Measurements from ENCODE around the gene SBSN. TPM values are rescaled to one million over a fixed set of nuclear protein-coding genes. Genes with fewer than 3 reads are reported as not detected.
A peak's percentile ranks its signal among the peaks of the same experiment; 100 is the strongest.

Gene SBSN
- total RNA-seq, 4 donors from 2014 or later: 0.37 TPM; not detected in 3

DNA sequence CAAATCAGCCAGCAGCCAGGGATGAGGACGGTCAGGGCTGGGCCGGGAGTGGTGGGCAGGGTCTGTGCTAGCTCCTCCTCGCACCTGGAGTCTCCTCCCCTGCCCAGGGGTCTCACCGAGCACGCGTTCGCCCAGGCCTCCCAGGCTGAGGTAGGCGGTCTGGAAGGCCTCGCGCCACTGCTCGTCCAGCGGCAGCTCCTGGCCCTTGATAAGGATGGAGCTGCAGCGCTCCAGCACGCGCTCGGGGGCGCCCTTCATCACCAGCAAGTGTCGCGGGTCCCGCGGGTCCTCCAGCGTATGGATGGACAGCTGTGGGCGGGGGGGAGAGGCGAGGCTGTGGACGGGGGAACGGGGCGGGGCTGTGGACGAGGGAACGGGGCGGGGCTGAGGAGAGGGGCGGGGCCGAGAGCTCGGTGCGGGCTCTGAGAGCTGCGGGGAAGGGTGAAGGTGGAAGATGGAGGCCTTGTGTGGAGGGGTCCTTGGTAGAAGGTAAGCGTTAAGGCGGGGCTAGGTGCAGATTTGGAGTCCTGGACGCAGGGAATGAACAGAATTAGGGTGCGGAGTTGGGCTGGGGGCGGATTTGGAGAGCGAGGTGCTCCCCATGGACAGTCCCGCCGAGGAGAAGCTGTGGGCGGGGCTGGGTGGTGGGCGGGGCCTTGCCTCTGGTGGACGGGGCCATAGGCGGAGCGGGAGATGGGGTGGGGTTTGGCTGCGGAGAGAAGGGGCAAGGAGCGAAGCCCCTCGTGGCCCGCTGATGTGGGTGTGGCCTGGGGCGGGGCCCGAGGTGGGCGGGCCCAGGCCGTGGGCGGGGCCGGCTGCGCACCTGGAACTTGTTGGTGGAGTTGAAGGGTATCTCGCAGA is 29.7 kb upstream of the SBSN start:
- peak in 1 of 2 donors; percentile 44 for DNase-seq
- intact Hi-C loops (cut with DNase I; ENCODE audit: low total_unique reads): no loop called here
- peaks cover 11 to 15% of the 10 kb centered on the region in 2 donors for H3K27me3 ChIP-seq

DNA sequence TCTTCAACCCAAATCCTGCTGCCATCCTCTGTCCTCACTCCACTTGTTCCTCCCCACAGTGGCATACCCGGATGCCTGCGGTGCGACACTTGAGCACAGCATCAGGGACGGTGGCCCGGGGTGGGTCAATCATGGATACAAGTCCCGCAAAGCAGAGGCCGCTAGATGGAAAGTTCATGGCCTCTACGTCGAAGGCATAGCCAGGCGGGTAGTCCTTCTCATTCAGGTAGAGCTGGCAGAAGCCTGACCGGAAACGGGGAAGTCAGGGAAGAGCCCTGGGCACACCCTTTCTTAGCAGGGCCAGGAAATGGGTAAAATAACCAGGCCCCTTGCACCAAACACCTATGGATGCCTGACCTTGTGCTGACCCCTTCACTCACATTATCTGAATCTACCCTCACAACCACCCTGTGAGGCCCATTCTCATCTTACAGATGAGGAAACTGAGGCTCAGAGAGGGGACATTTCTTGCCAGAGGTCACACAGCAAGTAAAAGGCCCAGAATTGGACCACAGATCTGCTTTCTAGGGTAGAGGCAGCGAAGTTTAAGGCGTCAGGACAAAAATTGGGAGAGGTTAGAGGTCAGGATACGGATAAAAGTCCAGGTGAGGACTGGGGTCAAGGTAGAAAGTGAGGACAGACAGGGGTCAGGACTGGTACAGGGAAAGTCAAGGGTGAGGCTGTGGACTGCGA is 28.9 kb upstream of the SBSN start:
- no peak overlapping the region for H3K4me3 ChIP-seq
- intact Hi-C loops (cut with DNase I; ENCODE audit: low total_unique reads): no loop called here
- no peak overlapping the region for H3K27ac ChIP-seq
- H3K27me3 ChIP-seq: peaks cover 11 to 15% of the 10 kb centered on the region in 2 donors
- no peak for DNase-seq
- no peaks in the 10 kb centered on the region for H3K36me3 ChIP-seq
- peaks cover 0 to 3% of the 10 kb centered on the region in 2 donors for H3K4me1 ChIP-seq
- TF ChIP-seq, protein P1, sequence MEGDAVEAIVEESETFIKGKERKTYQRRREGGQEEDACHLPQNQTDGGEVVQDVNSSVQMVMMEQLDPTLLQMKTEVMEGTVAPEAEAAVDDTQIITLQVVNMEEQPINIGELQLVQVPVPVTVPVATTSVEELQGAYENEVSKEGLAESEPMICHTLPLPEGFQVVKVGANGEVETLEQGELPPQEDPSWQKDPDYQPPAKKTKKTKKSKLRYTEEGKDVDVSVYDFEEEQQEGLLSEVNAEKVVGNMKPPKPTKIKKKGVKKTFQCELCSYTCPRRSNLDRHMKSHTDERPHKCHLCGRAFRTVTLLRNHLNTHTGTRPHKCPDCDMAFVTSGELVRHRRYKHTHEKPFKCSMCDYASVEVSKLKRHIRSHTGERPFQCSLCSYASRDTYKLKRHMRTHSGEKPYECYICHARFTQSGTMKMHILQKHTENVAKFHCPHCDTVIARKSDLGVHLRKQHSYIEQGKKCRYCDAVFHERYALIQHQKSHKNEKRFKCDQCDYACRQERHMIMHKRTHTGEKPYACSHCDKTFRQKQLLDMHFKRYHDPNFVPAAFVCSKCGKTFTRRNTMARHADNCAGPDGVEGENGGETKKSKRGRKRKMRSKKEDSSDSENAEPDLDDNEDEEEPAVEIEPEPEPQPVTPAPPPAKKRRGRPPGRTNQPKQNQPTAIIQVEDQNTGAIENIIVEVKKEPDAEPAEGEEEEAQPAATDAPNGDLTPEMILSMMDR (IDR thresholded peaks at IDR 0.05): no peak
- TF ChIP-seq POLR2A (IDR thresholded peaks at IDR 0.05): no peak
- no peaks in the 10 kb centered on the region for H3K9me3 ChIP-seq

More for the DNA sequence above, 29.7 kb upstream of the SBSN start:
- TF ChIP-seq, protein P1 (IDR thresholded peaks at IDR 0.05): no peak
- no peak for TF ChIP-seq POLR2A (IDR thresholded peaks at IDR 0.05)
- peaks cover 0 to 3% of the 10 kb centered on the region in 2 donors for H3K4me1 ChIP-seq
- no peak overlapping the region for H3K27ac ChIP-seq
- H3K4me3 ChIP-seq: peak overlapping the region; percentile 14 to 20
- no peaks in the 10 kb centered on the region for H3K9me3 ChIP-seq
- no peaks in the 10 kb centered on the region for H3K36me3 ChIP-seq

DNA sequence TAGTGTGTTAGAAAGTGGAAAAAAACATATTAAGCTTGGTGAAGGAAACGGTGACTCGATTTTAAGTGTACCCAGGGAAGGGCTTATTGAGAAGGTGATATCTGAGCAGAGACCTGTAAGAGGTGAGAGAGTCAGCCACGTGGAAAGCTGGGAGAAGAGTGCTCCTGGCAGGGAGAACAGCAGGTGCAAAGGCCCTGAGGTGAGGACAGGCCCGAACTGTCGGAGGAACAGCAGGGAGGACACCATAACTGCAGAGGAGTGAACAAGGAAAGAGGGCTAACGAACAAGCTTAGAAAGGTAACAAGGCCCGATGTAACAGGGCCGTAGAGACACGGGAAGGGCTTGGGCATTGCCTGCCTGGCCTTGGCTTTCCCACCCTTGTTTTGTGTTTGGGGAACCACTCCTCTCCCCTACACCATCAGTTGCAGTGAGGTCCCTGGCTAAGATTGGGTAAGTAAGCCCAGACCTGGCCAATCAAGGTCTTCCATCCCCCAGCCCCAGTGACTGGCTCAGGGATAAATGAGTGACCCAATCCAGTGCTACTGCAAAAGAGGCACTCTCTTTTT is 28.0 kb upstream of the SBSN start:
- intact Hi-C loops (cut with DNase I; ENCODE audit: low total_unique reads): no loop called here
- H3K36me3 ChIP-seq: no peaks in the 10 kb centered on the region
- H3K27me3 ChIP-seq: peaks cover 11 to 15% of the 10 kb centered on the region in 2 donors
- H3K4me3 ChIP-seq: no peak overlapping the region
- TF ChIP-seq, protein P1 (IDR thresholded peaks at IDR 0.05): no peak
- TF ChIP-seq POLR2A (IDR thresholded peaks at IDR 0.05): no peak
- H3K27ac ChIP-seq: no peak overlapping the region
- peaks cover 0 to 3% of the 10 kb centered on the region in 2 donors for H3K4me1 ChIP-seq
- no peaks in the 10 kb centered on the region for H3K9me3 ChIP-seq
- DNase-seq: no peak

DNA sequence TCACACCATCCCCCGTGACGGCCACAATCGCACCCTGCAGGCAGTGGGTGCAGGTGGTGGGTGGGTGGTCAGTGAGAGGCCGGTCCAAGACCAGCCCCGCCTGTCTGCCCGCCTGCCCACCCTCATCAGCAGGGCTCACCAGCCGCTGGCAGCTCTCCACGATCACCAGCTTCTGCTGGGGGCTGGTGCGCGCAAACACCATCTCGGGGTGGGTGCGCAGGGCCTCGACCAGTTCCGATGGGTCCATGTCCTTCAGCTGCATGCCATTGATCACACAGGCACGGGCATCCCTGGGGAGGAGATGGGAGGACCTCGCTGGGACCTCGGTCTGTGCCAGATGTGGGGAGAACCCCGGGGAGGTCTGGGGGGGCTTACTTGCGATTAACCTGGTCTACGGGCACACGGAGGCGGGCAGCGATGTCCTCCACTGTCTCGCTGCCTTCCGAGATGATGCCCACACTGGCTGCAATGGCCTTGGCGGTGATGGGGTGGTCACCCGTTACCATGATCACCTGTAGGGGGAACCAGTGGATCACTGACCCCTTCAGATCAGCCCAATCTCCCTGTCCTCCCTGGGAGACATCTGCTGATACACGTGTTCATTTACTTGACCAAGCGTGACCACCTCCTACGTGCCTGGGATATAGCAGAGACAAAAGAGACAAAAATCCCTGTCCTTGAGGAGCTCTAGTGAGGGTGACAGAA is 27.3 kb upstream of the SBSN start:
- peaks cover 0 to 3% of the 10 kb centered on the region in 2 donors for H3K4me1 ChIP-seq
- no peaks in the 10 kb centered on the region for H3K36me3 ChIP-seq
- peaks cover 11 to 15% of the 10 kb centered on the region in 2 donors for H3K27me3 ChIP-seq
- no peak overlapping the region for H3K4me3 ChIP-seq
- H3K27ac ChIP-seq: no peak overlapping the region
- H3K9me3 ChIP-seq: no peaks in the 10 kb centered on the region
- intact Hi-C loops (cut with DNase I; ENCODE audit: low total_unique reads): no loop called here
- no peak for DNase-seq
- TF ChIP-seq POLR2A (IDR thresholded peaks at IDR 0.05): no peak
- TF ChIP-seq, protein P1 (IDR thresholded peaks at IDR 0.05): no peak
